GM21367 (cell line): ENCODE results near the gene PDZD2.
"Not testable (repeated sequence)": the region's sequence is repeated elsewhere in the genome, so short reads cannot be mapped to it uniquely, and the experiment has no call there.

Source experiments
- ATAC-seq: cut with Tn5 transposase; IDR thresholded peaks from one replicate; pipeline ENCODE4 v1.9.1; 2021; ENCODE audit not compliant: unreplicated experiment

The PDZD2 gene

DNA sequence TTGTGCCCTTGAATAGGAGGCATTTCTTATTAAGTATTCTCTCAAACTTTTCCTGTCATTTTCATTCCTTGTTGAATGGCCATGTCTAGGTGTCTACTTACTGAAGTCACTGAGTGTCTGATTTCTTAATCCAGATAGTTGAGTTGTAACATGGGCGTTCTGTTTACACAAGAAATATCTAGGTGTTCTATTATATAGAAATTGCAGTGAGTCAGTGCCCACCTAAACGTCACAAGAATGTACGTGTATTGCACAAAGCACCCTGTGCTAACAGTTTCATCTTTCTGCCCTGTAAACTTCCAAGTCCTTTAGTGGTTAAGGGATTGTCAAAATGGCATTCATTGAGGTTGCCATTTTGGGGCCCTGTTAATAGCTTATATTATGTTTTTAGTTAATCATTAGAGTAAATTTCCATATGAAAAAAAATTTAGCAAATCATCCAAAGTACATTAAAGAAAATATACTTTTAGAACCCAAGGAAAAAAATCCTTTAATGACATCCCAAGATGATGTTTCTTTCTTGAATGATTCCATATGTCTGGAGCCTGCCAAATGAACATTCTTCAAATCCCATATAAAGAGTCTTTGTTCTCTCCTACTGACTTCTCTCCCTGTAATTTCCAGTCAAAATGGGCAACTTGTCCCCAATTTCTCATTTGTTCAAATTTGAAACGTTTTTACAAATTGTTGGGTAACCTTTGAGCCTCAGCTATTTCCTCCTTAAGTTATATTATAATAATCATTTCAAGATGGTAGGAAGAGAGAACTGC is 421.0 kb downstream of the PDZD2 start:
- no peak for ATAC-seq

DNA sequence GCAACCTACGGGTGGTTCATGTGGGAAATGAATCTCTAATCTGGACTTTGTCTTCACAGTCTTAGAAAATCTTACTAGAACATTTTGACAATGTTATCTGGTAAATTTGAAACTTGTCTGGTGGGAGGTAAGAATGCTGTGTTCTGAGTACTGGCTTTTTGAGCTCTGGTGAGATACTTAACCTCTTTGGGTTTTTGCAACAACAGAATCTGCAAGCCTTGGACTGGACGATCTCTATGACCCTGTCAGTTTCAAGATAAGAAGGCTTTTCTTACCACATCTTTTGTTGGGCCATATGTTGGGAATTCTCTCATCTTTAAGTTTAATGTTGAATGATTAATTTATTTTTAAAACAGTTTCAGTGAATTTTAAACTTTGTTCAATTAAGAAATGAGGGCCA is 422.3 kb downstream of the PDZD2 start:
- no peak for ATAC-seq

DNA sequence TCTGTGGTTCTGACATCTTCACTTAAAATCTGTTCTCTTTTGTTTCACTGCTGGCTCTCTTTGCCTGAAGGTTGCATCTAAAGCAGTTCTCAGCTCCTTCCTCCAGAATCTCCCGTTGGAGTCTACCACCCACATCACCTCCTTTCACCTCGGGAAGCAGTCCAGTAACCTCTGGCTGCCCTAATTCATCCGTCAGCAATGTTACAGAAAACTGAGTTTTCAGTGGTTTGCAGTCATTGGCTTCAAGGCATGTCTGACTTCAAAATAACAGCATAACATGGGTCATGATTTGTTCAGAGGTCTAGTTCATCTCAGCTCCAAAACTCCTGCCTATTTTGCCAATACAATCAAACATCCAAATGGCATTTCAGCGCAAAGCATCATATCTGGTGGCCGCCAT is 427.5 kb downstream of the PDZD2 start:
- no peak for ATAC-seq

DNA sequence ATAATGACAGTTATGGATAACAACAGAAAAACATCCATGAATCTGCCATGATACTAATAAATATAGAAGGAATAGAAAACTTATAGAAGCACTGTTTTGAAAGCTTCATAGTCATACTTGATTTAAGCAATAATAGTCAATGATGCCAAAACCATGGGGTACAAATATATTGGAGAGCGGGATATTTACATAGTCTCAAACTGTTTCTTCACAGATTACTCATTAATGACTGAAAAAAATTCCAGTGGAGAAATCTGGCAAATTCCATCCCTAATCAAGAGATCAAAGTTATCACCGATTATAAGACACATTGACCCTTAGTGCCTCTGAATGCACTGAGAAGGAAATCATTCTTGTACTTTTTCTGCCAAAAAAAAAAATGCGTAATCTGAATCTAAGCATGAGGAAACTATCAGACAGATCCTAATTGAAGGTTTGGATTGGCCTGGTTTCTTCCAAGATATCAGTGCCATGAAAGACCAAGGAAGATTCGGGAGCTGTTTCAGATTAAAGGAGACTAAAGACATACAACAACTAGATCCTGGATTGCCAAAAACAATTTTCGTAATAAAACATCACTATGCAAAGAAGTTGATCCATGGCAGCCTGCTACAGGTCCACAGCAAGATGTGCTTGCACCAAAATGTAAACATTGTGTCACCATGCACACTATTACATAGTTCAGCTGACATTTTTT is 429.0 kb downstream of the PDZD2 start:
- ATAC-seq, result no peak

DNA sequence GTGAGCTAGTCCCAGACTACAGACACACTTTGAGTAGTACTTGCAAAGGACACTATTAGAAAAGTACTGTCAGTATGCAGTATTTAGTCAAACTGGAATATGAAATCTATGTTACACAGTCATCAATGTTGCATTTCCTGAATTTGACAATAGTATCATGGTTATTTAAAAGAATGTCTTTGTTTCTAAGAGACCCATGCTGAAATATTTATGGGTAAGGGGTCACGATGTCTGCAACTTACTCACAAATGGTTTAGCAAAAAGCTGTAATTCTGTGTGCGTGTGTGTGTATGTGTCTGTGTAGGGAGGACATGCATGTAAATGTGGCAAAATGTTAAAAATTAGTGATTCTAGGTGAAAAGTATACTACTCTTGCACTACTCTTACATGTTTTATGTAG is 429.6 kb downstream of the PDZD2 start:
- no peak for ATAC-seq

DNA sequence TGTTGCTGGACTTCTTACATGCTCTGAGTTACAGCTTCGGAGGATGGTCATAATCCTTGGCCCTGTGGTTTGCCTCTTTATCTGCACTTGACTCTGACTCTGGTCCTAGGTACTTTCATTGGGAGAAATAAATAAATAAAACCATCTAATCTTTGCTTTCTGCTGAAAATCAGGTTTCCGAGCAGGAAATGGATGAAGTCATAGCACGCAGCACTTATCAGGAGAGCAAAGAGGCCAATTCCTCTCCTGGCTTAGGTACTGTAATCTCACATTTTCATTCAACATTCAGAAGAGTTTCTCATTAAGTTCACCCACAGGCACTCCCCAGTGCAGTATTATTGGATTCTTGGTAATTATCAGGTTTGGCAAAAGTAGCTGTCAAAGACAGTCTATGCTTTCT is 430.5 kb downstream of the PDZD2 start:
- no peak for ATAC-seq

DNA sequence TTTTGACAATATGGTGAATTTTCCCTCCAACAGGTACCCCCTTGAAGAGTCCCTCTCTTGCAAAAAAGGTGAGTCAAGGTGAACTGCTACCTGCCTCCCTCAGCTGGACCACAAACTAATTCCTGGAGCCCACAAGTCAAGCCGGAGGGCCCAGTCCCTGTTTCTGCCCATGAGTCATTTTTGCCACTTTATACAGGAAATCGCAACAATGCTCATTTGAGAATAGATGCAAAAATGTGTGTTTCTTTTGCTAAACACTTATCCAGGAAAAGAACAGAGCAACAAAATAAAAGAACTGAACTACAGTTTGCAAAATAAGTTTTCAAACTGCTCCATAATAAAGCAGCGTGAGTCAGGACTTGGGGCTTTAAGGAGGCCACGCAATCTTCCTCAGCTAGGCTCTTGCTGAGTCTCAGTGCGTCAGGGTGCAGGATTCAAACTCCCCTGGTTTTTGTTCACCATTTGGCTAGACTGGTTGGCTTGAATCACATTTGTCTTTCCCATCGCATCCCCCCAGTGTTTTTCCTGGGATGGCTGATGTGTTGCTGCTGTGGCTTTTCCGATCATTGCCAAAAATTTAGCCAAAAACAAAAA is 432.5 kb downstream of the PDZD2 start:
- ATAC-seq, result no peak

DNA sequence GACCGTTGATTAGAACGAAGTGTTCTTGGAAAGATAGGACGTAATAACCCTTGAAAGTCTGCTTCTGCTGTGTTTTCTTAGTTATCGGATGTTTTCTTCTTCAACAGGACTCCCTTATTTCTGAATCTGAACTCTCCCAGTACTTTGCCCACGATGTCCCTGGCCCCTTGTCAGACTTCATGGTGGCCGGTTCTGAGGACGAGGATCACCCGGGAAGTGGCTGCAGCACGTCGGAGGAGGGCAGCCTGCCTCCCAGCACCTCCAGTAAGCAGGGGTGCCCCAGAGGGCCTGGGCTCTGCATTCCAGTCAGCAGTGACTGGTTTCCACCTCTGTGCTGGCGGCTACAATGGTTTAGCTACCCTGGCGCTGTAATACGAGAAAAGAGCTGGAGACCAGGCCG is 433.1 kb downstream of the PDZD2 start:
- no peak for ATAC-seq

DNA sequence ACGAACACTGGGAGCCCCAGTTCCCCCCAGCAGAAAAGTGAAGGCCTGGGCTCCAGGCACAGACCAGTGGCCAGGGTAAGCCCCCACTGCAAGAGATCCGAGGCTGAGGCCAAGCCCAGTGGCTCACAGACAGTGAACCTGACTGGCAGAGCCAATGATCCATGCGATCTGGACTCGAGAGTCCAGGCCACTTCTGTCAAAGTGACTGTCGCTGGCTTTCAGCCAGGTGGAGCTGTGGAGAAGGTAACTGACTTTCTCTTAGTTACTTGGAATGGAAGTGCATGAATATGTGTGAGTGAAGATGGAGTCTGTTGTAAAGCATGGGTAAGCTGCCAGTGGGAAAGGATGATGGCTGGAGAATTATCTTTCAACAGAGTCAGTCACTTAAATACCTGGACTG is 435.5 kb downstream of the PDZD2 start:
- no peak for ATAC-seq

DNA sequence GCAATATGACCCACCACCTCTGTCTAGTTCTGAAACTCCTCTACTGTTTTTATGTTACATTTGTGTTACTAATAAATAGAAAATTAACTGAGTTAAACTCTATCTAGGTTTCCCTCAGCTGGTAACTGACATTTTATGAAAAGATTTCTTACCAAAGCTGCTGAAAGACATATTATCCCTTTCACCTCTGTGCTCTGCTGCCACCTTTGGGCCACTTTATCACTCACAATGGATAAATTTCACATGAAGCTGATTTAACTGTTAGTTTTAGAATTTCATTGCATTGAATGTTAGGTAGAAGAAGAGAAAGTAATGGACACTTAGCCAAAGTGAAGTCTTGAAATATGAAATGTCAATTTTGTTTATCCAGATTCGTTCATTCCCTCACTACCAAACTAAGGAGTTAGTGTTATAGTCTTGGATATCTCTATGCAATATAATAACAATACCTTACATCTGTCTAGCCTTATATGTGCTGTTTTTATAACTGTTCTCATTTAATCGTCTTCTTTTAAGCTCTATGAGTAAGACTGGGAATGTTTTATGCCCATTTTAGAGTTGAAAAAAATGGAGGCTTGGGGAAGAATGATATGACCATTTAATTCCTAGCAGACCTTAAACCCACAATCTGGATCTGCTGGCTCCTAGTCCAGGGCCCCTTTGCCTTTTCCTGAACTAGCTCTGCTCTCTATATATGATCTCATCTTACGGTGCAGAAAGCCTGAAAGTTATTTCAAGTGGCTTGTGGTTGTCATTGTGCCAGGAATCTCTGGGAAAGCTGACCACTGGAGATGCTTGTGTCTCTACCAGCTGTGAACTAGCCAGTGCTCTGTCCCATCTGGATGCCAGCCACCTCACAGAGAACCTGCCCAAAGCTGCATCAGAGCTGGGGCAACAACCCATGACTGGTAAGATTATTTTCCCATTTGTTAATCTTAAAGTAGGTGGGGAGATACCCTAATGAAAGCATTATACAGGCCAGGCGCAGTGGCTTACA is 438.1 kb downstream of the PDZD2 start:
- ATAC-seq, result no peak

DNA sequence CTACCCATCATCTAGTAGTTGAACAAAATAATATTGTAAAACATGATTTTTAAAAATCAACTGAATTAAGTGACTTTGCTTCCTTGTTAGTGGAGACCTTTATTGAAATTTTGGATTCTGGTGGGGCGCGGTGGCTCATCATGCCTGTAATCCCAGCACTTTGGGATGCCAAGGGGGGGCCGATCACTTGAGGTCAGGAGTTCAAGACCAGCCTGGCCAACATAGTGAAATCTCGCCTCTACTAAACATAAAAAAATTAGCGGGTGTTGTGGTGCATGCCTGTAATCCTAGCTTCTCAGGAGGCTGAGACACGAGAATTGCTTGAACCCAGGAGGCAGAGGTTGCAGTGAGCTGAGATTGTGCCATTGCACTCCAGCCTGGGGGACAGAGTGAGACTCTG is 439.9 kb downstream of the PDZD2 start:
- not testable (repeated sequence) for ATAC-seq

DNA sequence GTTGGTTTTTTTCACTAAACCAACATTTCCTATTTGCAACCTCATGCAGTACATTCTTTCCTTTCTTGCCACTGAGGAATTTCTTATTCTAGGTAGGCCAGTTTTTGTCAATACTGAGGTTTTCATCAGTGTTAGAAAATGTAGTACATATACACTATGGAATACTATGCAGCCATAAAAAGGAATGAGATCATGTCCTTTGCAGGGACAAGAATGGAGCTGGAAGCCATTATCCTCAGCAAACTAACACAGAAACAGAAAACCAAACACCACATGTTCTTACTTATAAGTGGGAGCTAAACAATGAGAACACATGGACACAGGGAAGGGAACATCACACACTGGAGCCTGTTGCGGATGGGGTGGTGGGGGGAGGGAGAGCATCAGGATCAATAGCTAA is 441.6 kb downstream of the PDZD2 start:
- ATAC-seq, result not testable (repeated sequence)

DNA sequence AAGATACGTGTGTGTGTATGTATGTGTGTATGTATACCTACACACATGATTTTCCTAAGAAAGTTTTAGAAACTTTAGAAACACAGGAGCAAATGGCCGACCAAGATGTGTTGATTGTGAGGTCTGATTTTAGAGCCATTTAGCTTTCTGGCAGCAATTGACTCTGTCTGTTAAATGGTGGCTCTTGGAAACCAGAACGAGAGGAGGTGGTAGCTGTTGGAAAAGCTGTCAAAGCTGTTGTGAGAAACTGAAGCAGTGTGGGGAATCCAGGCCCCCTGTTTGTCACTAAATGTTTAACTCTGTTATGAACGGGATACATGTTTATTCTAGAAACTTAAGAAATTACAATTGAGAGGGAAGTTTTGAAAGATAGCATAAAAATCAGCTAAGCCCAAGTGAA is 443.8 kb downstream of the PDZD2 start:
- ATAC-seq, result no peak

DNA sequence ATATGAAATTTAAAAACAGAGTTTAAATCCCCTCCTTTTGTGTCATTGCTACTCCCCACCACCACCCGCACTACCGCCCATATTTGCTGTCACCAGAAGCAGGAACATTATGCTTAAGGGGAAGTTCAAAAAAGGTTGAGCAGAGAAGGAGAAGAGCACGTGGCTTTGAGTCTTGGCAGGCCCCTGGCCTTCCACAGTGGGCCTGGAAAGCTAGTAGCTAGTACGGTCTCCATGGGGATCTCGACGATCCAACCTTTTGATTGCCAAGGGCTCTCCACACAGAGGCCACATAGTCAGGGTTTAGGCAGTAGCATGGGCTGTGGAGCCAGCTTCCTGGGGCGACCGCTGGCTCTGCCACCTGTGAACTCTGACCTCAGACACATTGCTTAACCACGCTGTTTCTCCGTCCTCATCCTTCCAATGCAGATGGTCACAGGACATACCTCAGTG is 445.1 kb downstream of the PDZD2 start:
- ATAC-seq, result no peak

DNA sequence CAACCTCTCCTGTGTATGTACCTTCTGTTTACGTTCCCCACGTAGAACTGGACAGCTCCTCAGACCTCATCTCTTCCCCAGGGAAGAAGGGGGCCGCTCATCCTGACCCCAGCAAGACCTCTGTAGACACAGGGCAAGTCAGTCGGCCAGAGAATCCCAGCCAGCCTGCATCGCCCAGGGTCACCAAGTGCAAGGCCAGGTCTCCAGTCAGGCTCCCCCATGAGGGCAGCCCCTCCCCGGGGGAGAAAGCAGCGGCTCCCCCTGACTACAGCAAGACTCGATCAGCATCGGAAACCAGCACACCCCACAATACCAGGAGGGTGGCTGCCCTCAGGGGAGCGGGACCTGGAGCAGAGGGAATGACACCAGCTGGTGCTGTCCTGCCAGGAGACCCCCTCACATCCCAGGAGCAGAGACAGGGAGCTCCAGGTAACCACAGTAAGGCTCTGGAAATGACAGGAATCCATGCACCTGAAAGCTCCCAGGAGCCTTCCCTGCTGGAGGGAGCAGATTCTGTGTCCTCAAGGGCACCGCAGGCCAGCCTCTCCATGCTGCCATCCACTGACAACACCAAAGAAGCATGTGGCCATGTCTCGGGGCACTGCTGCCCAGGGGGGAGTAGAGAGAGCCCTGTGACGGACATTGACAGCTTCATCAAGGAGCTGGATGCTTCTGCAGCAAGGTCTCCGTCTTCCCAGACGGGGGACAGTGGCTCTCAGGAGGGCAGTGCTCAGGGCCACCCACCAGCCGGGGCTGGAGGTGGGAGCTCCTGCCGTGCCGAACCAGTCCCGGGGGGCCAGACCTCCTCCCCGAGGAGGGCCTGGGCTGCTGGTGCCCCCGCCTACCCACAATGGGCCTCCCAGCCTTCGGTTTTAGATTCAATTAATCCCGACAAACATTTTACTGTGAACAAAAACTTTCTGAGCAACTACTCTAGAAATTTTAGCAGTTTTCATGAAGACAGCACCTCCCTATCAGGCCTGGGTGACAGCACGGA is 448.5 kb downstream of the PDZD2 start:
- ATAC-seq, result no peak

DNA sequence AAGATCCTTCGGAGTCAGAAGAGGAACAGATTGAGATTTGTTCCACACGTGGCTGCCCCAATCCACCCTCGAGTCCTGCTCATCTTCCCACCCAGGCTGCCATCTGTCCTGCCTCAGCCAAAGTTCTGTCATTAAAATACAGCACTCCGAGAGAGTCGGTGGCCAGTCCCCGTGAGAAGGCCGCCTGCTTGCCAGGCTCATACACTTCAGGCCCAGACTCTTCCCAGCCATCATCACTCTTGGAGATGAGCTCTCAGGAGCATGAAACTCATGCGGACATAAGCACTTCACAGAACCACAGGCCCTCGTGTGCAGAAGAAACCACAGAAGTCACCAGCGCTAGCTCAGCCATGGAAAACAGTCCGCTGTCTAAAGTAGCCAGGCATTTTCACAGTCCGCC is 449.3 kb downstream of the PDZD2 start:
- ATAC-seq, result no peak

DNA sequence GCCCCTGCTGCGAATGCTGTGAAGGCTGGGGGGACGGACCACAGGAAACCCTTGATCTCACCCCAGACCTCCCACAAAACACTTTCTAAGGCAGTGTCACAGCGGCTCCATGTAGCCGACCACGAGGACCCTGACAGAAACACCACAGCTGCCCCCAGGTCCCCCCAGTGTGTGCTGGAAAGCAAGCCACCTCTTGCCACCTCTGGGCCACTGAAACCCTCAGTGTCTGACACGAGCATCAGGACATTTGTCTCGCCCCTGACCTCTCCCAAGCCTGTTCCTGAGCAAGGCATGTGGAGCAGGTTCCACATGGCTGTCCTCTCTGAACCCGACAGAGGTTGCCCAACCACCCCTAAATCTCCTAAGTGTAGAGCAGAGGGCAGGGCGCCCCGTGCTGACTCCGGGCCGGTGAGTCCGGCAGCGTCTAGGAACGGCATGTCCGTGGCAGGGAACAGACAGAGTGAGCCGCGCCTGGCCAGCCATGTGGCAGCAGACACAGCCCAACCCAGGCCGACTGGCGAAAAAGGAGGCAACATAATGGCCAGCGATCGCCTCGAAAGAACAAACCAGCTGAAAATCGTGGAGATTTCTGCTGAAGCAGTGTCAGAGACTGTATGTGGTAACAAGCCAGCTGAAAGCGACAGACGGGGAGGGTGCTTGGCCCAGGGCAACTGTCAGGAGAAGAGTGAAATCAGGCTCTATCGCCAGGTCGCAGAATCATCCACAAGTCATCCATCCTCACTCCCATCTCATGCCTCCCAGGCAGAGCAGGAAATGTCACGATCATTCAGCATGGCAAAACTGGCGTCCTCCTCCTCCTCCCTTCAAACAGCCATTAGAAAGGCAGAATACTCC is 450.4 kb downstream of the PDZD2 start:
- no peak for ATAC-seq

DNA sequence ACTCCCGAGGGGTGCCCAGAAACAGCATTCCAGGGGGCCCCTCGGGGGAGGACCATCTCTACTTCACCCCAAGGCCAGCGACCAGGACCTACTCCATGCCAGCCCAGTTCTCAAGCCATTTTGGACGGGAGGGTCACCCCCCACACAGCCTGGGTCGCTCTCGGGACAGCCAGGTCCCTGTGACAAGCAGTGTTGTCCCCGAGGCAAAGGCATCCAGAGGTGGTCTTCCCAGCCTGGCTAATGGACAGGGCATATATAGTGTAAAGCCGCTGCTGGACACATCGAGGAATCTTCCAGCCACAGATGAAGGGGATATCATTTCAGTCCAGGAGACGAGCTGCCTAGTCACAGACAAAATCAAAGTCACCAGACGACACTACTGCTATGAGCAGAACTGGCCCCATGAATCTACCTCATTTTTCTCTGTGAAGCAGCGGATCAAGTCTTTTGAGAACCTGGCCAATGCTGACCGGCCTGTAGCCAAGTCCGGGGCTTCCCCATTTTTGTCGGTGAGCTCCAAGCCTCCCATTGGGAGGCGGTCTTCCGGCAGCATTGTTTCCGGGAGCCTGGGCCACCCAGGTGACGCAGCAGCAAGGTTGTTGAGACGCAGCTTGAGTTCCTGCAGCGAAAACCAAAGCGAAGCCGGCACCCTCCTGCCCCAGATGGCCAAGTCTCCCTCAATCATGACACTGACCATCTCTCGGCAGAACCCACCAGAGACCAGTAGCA is 451.3 kb downstream of the PDZD2 start:
- ATAC-seq, result no peak
